Activated T-cell treated with anti-CD3 and anti-CD28 coated beads, Interleukin-2, amount 50 U/mL, for 1 hour (primary cell): ENCODE results near the gene ELP1.
"Not testable (repeated sequence)": the region's sequence is repeated elsewhere in the genome, so short reads cannot be mapped to it uniquely, and the experiment has no call there.

ENCODE experiments used
- DNase-seq: peaks from one replicate; pipeline ENCODE4 v3.0.0-alpha.2; 2020

Gene ELP1, protein sequence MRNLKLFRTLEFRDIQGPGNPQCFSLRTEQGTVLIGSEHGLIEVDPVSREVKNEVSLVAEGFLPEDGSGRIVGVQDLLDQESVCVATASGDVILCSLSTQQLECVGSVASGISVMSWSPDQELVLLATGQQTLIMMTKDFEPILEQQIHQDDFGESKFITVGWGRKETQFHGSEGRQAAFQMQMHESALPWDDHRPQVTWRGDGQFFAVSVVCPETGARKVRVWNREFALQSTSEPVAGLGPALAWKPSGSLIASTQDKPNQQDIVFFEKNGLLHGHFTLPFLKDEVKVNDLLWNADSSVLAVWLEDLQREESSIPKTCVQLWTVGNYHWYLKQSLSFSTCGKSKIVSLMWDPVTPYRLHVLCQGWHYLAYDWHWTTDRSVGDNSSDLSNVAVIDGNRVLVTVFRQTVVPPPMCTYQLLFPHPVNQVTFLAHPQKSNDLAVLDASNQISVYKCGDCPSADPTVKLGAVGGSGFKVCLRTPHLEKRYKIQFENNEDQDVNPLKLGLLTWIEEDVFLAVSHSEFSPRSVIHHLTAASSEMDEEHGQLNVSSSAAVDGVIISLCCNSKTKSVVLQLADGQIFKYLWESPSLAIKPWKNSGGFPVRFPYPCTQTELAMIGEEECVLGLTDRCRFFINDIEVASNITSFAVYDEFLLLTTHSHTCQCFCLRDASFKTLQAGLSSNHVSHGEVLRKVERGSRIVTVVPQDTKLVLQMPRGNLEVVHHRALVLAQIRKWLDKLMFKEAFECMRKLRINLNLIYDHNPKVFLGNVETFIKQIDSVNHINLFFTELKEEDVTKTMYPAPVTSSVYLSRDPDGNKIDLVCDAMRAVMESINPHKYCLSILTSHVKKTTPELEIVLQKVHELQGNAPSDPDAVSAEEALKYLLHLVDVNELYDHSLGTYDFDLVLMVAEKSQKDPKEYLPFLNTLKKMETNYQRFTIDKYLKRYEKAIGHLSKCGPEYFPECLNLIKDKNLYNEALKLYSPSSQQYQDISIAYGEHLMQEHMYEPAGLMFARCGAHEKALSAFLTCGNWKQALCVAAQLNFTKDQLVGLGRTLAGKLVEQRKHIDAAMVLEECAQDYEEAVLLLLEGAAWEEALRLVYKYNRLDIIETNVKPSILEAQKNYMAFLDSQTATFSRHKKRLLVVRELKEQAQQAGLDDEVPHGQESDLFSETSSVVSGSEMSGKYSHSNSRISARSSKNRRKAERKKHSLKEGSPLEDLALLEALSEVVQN (N-terminal part only)

DNA sequence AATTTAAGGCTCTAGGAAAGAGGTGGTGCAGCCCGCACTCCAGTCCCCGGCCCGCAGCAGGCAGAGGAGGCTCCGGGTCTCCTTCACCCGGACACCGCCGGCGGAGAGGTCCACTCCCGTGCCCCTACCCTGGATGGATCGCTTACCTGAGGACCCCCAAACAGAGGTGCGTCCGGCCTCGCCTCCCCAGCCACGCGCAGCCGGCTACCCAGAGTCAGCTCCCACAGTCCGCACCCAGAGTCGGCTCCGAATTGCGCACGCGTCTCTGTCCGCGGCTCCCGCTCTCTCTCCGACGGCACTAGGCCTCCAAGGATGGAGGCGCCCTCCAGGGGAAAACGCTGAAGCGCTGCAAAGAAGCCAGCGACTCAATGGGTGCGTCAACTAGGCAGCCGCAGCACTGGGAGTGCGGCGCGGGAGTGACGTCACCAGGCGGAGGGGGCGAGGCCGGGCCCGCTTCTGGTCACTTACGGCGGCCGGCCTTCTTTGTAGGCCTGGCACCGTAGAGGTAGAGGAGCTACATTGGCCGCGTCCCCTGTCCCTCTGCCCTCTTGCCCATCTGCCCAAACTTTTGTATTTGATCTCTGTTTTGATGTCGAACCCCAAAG, at the start of gene ELP1:
TSS of gene ELP1 (minus strand) at position 407 of the 605 bp plus-strand sequence. CDS start 2,978 bp downstream, outside the sequence.
- peak; percentile 94 for DNase-seq

DNA sequence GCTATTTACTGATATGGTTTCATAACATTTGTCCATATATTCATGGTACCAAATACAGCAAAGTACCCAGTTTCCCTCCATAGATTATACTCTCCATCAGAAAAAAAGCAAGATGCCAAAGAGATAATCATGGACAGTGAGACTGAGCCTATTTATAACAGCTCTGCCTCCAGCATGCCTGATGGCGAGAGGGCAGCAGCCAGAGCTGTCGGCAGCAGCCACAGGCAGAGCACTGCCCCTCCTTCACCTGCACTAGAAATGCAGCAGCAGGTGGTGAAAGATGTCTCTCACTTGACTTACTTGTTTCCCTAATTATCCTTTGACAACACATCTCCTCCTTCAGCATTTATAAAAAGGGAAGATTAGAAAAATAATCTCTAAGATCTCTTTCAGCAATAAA, 47.0 kb upstream of the ELP1 start:
- DNase-seq = no peak

DNA sequence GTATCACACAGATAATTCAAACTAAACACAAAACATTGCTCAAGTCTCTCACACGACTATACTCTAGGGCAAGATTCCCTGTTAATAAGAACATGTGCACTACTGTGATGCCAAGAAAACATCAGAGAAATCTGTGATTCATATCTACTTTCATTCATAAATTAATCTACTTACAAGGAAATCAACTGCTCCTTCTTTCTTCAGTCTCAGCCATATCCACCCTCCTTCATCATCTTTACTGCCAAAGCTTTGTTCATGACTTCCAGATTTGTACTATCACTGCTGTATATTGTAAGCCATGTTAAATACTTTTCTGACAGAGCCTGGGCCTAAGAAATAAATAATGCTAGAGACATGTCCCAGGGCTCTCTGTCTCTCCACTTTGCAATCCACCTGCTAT, 44.3 kb upstream of the ELP1 start:
- no peak for DNase-seq

DNA sequence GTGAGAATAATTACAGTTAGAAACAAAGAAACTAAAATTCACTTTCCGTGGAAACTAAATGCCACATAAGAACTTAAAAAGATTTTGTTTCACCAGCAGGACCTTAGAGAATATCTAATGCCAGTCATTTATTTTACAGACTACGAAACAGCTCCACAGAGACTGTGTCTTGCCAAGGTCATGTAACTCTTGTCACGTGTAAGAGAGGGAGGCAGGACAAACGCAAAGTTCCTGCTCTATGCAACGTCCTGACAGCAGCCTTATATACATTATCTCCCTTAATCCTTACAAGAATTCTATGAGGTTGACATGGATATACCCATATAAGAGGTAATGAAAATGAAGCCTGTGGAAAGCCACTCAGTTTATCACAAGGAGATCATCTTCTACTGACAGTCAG, 40.0 kb upstream of the ELP1 start:
- no peak for DNase-seq

DNA sequence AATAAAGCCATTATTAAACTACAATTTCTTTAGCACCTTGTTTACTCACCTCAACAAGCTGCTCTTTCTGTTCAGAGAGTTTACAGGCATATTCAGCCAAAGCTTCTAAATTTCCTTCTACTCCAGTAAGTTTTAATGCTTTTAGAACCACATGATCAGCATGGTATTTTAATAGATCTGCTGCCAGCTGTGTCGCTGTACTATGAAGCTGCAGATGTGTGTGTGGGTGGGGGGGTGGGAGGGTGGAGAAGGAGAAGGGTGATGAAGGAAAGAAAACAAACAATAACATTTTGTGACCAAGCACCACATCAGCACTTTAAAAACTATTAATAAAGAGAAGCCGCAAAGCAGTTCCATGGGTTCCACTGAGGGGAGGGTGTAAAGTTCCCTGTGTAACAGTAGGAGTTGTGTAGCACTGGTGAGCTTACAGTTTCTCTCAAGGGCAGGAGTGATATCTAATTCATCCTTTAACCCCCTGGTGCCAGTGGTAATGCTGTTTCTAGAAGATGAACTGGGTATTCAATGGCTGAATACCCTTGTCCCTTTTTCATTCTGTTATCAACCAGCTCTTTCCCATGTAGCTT, 38.8 kb upstream of the ELP1 start:
- DNase-seq = no peak

DNA sequence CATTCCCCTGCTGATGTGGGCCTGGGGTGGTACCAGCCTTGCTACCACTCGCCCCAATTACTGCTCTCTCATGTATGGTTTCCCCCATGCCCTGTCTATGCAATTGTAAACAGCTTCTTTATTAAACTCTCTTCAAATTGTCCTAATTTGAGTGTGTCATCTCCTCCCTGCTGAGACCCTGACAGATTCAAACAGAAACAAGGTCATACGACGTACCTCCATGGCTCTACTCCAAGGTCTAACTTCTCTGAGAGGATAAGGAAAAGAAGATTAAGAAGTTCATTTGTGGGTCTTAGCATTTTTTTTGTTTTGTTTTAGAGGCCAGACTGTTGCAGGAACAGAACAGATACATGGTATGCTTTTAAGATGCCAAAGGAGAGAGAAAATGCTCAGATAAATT, 38.3 kb upstream of the ELP1 start:
- DNase-seq = no peak

DNA sequence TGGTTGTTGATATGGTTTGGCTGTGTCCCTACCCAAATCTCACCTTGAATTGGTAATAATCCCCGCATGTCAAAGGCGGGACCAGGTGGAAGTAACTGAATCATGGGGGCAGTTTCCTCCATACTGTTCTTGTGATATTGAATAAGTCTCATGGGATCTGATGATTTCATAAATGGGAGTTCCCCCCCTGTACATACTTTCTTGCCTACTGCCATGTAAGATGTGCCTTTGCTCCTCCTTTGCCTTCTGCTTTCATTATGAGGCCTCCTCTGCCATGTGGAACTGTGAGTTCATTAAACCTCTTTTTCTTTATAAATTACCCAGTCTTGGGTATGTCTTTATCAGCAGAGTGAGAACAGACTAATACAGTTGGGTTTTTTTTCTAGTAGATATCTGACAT, 37.5 kb upstream of the ELP1 start:
- not testable (repeated sequence) for DNase-seq

DNA sequence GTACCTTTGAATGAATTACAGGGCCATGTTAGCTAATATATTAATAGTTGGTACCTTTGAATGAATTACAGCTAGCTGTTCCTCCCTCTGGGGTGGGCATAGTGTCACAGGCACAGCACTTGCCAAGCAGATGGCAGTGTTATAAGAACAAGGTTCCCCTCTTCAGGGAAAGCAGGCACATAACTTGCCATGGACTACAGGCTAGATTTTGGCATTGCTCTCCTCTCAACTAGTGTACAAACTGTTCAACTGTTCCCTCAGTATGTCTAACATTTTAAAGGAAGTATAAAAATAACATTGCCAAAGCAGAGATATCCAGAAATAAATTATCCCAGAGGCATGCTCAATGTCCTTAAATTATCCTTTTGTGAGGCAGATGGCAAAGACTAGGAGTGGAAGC, 34.0 kb upstream of the ELP1 start:
- DNase-seq = no peak

DNA sequence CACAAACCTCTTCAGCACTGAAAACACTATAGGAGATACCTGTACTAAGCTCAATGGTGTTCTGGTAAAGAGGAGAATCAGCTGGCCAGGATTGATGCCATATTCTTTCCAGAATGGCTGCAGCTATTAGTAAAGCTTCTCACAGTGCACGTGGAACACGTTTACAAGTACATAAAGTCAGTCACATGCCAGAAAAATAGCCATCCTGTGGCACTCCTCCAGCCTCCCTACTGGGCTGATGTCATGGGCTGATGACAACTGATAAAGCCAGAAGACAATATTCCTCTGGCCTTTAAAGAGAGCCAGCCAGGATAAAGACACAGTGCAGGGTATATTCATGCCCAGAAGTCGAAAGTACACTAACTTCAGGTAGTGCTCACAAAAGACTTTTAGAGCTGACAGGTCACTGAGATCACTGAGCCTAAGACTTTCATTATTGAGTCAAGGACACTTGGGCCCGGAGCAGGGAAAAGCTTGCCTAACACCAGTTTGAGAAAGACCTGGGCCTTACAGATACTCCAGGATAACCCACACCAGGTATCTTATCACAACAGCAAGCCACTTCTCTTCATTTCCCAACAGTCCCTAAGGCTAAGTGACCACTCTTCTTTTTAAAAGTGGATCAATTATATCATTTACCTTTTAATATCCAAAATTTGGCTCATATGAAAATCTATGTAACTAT, 29.7 kb upstream of the ELP1 start:
- DNase-seq = no peak

DNA sequence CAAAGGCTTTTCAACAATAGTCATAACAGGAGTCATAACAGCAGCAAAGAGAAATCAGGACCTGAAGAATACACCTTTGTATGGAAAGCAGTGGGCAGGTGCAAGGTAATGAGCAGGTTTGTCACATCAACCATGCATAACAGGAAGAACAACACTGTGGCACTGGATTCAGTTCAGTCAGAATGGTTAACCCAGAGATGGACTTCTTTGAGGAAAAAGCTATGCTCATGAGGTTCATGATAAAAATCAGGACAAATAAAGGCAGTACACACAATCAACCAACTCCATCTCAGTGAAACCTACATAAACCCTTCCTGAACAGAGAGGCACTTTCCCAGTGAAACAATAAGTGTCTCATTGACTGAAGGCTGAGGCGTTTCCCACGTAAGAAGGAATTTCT, 27.2 kb upstream of the ELP1 start:
- DNase-seq = no peak

DNA sequence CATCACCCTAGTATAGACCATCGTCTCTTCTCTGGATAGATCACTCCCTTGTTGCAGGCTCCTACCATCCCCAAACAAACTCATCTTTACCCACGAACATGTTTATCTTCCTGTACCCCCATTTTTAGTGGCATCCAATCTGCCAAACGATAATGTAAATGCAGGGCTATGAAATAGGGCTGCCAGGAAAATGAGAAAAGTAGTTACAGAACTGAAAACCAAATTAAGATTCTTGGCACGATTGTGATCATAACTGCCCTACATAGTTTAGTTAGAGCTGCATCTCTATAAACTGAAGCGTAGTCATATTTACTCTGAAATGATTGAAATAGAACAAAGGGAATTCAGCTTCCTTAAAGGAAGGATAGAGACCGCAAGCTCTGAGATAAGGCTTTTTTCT, 26.4 kb upstream of the ELP1 start:
- no peak for DNase-seq

DNA sequence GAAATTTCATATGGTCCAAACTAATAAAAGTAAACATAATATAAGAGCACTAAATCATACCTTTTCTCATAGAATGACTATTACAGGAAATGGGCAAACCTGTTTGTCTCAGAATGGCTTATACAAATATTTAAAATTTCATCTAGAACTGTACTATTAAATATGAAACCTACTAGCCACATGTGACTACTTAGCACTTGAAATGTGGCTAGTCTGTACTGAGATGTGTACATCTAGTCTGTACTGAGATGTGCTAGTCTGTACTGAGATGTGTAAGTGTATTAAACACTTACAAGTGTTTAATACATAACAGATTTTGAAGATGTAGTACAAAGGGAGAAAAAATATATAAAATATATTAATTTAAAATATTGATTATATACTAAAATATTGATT, 22.7 kb upstream of the ELP1 start:
- no peak for DNase-seq

DNA sequence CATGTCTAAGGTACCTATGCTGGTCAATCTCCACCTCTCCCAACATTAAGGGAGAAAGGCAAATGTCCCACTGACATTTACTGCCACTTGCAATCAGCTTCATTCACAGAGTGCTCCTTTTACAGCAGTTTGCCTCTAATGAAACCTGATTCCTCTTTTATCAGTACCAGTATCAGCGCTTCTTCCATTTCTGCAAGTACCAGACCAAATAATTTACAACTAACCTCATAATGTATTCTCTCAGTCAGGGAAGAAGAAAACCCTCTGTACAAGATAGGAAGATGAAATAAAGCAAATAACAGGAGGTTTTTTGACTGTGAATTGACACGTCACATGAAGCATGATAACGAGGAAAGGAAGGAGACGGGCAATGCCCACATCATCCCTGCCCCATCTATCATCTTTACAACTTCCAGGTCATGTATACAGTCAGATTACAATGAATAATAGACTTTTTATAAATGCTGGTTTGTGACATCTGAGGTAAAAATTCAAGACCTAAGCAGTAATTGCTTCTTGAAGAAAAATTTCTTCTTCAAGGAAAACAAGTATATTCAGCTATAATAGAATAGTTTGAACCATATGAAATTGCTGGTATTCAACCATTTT, 22.2 kb upstream of the ELP1 start:
- DNase-seq = no peak

DNA sequence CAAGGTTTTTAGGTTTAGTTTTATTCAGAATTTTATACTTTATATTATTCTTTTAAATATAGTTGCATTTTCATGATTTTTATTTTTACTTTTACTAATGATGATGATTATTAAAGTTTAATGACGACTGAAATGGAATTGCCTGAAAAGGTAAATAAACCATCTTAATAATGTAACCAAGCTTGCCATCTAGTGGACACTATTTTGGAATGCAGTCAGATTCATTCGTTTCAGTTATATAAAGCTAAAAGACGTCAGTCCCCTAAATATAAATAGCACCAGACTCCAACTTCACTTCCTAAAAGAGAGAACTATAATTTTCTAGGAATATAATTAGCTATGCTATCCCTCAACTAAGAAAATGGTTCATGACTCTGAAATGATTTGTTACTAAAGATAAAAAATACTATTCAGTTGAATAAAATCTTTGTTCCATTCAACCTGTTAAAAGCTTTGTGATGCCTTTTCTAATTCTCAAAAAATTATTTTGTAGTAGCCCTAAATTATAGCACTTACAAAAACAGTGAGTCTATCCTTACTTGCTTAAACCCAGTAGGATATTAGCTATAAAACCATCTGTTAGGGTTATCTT, 20.2 kb upstream of the ELP1 start:
- DNase-seq = no peak

DNA sequence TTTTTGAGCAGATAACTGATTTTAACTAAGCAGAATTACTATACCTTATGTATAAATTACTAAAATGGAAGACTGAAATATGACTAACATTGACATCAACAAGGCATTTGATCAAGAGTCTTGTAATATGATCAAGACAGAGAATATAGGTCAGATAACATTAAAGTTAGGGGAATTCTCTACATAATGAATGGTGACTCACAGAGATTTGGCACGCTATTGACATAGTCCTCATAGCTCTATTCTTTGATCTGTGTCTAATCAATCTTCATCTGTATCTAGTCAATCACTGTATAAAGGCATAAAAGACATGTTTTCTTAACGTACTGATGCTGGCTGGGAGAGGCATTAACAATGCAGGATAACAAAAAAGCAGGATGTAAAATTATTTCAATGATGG, 17.7 kb upstream of the ELP1 start:
- no peak for DNase-seq

DNA sequence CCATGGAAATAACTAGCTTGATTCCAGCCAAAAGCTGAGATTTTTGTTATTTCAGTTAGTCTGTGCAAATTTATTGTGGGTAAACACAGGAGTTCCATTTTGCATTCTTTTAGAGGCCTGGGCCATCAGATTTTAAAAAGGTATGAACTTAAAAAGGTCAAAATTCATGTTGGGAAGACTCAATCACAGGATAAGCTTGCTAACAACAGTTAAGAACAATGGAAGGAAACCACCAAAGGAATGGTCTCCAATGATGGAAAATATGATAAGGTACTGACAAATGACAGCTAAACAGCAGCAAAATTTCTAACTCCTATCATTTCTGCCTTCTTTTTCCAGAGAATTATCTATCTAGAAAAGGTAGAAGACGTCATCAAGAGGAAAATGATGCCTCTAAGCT, 16.2 kb upstream of the ELP1 start:
- no peak for DNase-seq

DNA sequence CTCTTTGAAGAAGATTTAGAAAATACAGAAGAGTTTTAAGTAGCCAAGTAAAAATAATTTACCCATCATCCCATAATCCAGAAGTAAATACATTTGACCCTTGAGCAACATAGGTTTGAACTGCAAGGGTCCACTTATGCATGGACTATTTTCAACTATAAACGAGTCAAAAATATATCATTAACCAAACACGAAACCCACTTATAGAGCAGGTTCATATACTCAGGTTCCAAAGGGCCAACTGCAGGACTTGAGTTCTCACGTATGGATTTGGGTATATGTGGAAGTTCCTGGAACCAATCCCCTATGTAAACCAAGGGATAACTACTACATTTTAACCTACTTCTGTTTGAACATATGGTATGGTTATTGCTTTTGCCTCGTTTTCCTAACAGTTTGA, 6.1 kb upstream of the ELP1 start:
- DNase-seq = no peak

DNA sequence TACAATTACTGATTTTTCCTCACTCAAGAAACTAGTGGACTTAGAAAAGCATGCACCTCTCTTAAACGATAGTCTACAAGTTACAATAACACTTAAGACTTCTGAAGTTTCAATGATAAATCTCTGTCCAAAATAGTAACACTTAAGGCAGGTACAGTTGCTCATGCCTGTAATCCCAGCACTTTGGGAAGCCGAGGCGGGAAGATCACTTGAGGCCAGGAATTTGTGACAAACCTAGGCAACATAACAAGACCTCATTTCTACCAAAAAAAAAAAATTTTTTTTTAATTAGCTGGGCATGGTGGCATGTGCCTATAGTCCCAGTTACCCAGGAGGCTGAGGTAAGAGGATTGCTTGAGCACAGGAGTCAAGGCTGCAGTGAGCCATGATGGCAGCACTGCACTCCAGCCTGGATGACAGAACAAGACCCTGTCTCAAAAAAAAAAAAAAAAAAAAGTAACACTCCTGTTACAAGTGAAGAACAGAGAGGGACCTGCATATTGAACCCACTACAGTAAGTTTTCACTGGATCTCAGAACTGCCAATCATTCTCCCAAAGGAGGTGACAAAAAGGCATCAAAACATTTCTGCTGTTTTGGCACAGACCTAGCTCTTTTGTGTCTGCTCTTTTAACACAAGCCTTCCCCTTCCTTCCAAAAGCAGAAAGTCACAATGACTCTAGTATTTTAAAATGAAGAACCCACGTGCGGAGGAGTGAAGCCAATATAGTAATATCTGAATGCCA, 3.8 kb upstream of the ELP1 start:
- DNase-seq = no peak

DNA sequence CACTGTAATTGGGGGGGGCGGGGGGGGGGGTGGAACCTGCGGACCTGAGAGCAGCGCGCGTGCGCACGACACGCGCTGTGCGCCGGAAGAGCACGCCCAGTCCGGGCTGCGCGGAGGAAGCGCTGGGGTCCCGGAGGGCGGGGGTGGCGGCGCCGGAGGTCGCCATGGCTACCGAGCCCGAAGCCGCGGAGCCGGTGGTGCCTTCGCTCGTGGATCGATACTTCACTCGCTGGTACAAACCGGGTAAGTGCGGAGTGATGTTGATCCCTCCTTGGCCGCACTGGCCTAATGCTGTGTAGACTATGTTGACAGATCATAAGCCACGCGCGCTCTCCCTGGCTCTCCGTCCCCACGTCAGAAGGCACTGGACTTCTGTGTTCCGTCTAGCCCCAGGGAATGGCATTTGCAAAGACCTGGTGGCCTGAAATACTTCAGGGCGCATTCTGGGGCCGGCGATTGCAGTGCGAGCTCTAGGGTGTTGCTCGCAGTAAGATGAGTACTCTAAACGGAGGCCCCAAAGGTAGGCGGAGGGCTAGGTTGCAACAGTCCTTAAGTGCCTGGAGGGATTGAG, 484 bp upstream of the ELP1 start, which contains the start of gene ABITRAM:
TSS of gene ABITRAM (plus strand) at position 78 of the 571 bp plus-strand sequence. CDS start at position 165, 87 bp downstream.
- no peak for DNase-seq

DNA sequence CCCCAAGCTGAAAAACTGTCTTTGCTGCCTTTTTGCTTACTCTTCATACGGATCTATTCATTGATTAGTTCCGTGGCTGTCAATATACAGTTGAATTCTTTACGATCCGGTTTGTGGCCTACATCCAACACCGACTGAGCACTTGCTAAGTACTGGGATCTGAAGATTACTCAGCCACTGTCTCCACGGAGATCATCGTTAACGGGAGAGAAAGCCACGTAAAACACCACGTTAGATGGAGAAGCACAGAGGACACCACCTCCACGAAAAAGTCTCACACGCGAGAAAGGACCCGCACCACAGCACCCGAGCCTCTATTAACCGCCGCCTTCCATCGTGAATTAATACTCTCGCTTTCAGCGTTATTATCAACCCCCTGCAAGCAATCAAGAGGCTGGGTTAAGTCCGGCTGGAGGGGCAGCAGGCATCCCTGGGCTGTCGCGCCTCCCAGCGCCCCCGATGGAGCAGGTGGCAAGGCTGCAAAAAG, 650 bp downstream of the ELP1 start:
- no peak for DNase-seq
